ENCODE results near the gene BRICD5. TPM values are rescaled to one million over a fixed set of nuclear protein-coding genes. Genes with fewer than 3 reads are reported as not detected.

The BRICD5 gene
- total RNA-seq, 1 donor from 2014 or later, result 2.9 TPM

GRCh38 chr16:2199621-2200139 is 11.0 kb downstream of the BRICD5 start:
- no peak for DNase-seq (ENCODE audit: low spot score)

GRCh38 chr16:2199095-2199494 is 11.6 kb downstream of the BRICD5 start:
- no peak for DNase-seq (ENCODE audit: low spot score)

- no peak for DNase-seq (ENCODE audit: low spot score)
Observed at GRCh38 chr16:2198283-2198682, 12.4 kb downstream of the BRICD5 start.

- DNase-seq (ENCODE audit: low spot score), result no peak
Observed at GRCh38 chr16:2197765-2198164, 12.9 kb downstream of the BRICD5 start.

- DNase-seq (ENCODE audit: low spot score), result no peak
Observed at GRCh38 chr16:2196981-2197511, 13.6 kb downstream of the BRICD5 start.

- no peak for DNase-seq (ENCODE audit: low spot score)
Observed at GRCh38 chr16:2196162-2196980, 14.3 kb downstream of the BRICD5 start, which contains the start of gene CASKIN1. TSS of gene CASKIN1 (minus strand) at chr16:2196605. CDS start at chr16:2196432, 173 bp downstream.

GRCh38 chr16:2195322-2196161 is 15.1 kb downstream of the BRICD5 start:
- no peak for DNase-seq (ENCODE audit: low spot score)

- DNase-seq (ENCODE audit: low spot score), result no peak
Observed at GRCh38 chr16:2194852-2195321, 15.8 kb downstream of the BRICD5 start.

- DNase-seq (ENCODE audit: low spot score), result no peak
Observed at GRCh38 chr16:2194166-2194834, 16.4 kb downstream of the BRICD5 start.

- DNase-seq (ENCODE audit: low spot score), result no peak
Observed at GRCh38 chr16:2191446-2191706, 19.3 kb downstream of the BRICD5 start.

- no peak for DNase-seq (ENCODE audit: low spot score)
Observed at GRCh38 chr16:2190659-2191445, 19.8 kb downstream of the BRICD5 start.

- no peak for DNase-seq (ENCODE audit: low spot score)
Observed at GRCh38 chr16:2190002-2190658, 20.5 kb downstream of the BRICD5 start.

GRCh38 chr16:2189252-2189893 is 21.3 kb downstream of the BRICD5 start:
- DNase-seq (ENCODE audit: low spot score), result no peak

- no peak for DNase-seq (ENCODE audit: low spot score)
Observed at GRCh38 chr16:2188395-2188794, 22.3 kb downstream of the BRICD5 start.

- no peak for DNase-seq (ENCODE audit: low spot score)
Observed at GRCh38 chr16:2187212-2187611, 23.5 kb downstream of the BRICD5 start.

GRCh38 chr16:2186505-2186904 is 24.2 kb downstream of the BRICD5 start:
- no peak for DNase-seq (ENCODE audit: low spot score)

GRCh38 chr16:2186064-2186463 is 24.6 kb downstream of the BRICD5 start:
- no peak for DNase-seq (ENCODE audit: low spot score)

- no peak for DNase-seq (ENCODE audit: low spot score)
Observed at GRCh38 chr16:2184962-2185361, 25.7 kb downstream of the BRICD5 start.

- no peak for DNase-seq (ENCODE audit: low spot score)
Observed at GRCh38 chr16:2184346-2184745, 26.3 kb downstream of the BRICD5 start.

All from mesenteric fat pad (tissue), 1 donor.